Liver (tissue), 9 donors: ENCODE results near the gene TTC23L. TPM values are rescaled to one million over a fixed set of nuclear protein-coding genes. Genes with fewer than 3 reads are reported as not detected.

ENCODE experiments used
- DNase-seq: peaks from one replicate; pipeline ENCODE4 v3.0.0-alpha.2; 2017; ENCODE audit warnings: low spot score
- H3K27ac ChIP-seq, 2 donors: one replicate each; pipeline ENCODE4 v1.7.0; 2013; ENCODE audit warnings: inconsistent platforms in 2 of 2, low read length in 2 of 2, control low read depth in 1 of 2, low read depth in 1 of 2, mild to moderate bottlenecking in 1 of 2
- H3K27me3 ChIP-seq, 4 donors: one replicate each; pipeline versions ENCODE4 v1.6.1 to v1.7.0; 2013; ENCODE audit warnings: low read length in 3 of 4, inconsistent platforms in 1 of 4, mild to moderate bottlenecking in 1 of 4, moderate library complexity in 1 of 4; ENCODE audit not compliant: control insufficient read depth in 4 of 4, insufficient read depth in 4 of 4
- H3K36me3 ChIP-seq, 4 donors: one replicate each; pipeline versions ENCODE4 v1.6.1 to v1.7.0; 2013; ENCODE audit warnings: low read length in 3 of 4, mild to moderate bottlenecking in 3 of 4, low read depth in 1 of 4, moderate library complexity in 1 of 4; ENCODE audit not compliant: control insufficient read depth in 4 of 4, insufficient read depth in 3 of 4
- H3K4me1 ChIP-seq, 4 donors: one replicate each; pipeline versions ENCODE4 v1.6.1 to v1.7.0; 2013; ENCODE audit warnings: low read length in 3 of 4, mild to moderate bottlenecking in 3 of 4, moderate library complexity in 1 of 4; ENCODE audit not compliant: control insufficient read depth in 4 of 4, insufficient read depth in 4 of 4
- H3K4me3 ChIP-seq, 3 donors: one replicate each; pipeline versions ENCODE4 v1.6.1 to v1.7.0; 2013; ENCODE audit warnings: low read length in 3 of 3, control low read depth in 1 of 3, low read depth in 1 of 3, mild to moderate bottlenecking in 1 of 3
- H3K9ac ChIP-seq, 2 donors: one replicate each; pipeline ENCODE4 v1.7.0; 2013; ENCODE audit warnings: low read length in 2 of 2, mild to moderate bottlenecking in 2 of 2, moderate library complexity in 2 of 2, control low read depth in 1 of 2, low read depth in 1 of 2
- H3K9me3 ChIP-seq, 4 donors: one replicate each; pipeline versions ENCODE4 v1.6.1 to v1.7.0; 2013; ENCODE audit warnings: low read length in 3 of 4; ENCODE audit not compliant: control insufficient read depth in 4 of 4
- ATF3 ChIP-seq: IDR thresholded peaks from 2 replicates; pipeline ENCODE4 v1.6.1; 2016; ENCODE audit warnings: antibody characterized with exemption
- CTCF ChIP-seq: fragments of 150-350 bp; IDR thresholded peaks from 2 replicates; pipeline ENCODE4 v1.5.1; 2017; ENCODE audit warnings: improper control_type of control experiment, low read depth, low read length; ENCODE audit not compliant: missing input control
- FOXA1 ChIP-seq: IDR thresholded peaks from 2 replicates; pipeline ENCODE4 v1.6.1; 2016; ENCODE audit warnings: antibody characterized with exemption
- FOXA2 ChIP-seq: IDR thresholded peaks from 2 replicates; pipeline ENCODE4 v1.6.1; 2016; ENCODE audit warnings: antibody characterized with exemption
- GABPA ChIP-seq, 2 donors: IDR thresholded peaks in 1 of 2; conservative IDR thresholded peaks in 1 of 2; 2 replicates each; pipeline ENCODE4 v1.6.1; 2016; ENCODE audit warnings: antibody characterized with exemption in 2 of 2, mild to moderate bottlenecking in 1 of 2, moderate library complexity in 1 of 2
- HNF4A ChIP-seq, 2 donors: conservative IDR thresholded peaks; 2 replicates each; pipeline ENCODE4 v1.6.1; 2016; ENCODE audit warnings: antibody characterized with exemption in 2 of 2, mild to moderate bottlenecking in 2 of 2
- HNF4G ChIP-seq: IDR thresholded peaks from 2 replicates; pipeline ENCODE4 v1.6.1; 2016; ENCODE audit warnings: antibody characterized with exemption
- MAX ChIP-seq: IDR thresholded peaks from 2 replicates; pipeline ENCODE4 v1.6.1; 2016; ENCODE audit warnings: antibody characterized with exemption
- REST ChIP-seq: IDR thresholded peaks from 2 replicates; pipeline ENCODE4 v1.6.1; 2016; ENCODE audit warnings: antibody characterized with exemption, mild to moderate bottlenecking
- RXRA ChIP-seq, 2 donors: IDR thresholded peaks; 2 replicates each; pipeline ENCODE4 v1.6.1; 2017 to 2018; ENCODE audit warnings: antibody characterized with exemption in 2 of 2, mild to moderate bottlenecking in 1 of 2
- SP1 ChIP-seq: IDR thresholded peaks from 2 replicates; pipeline ENCODE4 v1.6.1; 2018; ENCODE audit warnings: antibody characterized with exemption, mild to moderate bottlenecking
- TAF1 ChIP-seq: conservative IDR thresholded peaks from 2 replicates; pipeline ENCODE4 v1.6.1; 2016; ENCODE audit warnings: antibody characterized with exemption, mild to moderate bottlenecking
- YY1 ChIP-seq: IDR thresholded peaks from 2 replicates; pipeline ENCODE4 v1.6.1; 2016; ENCODE audit warnings: antibody characterized with exemption, mild to moderate bottlenecking
- ZBTB33 ChIP-seq: IDR thresholded peaks from 2 replicates; pipeline ENCODE4 v1.6.1; 2016; ENCODE audit warnings: antibody characterized with exemption
- WGBS: extraction: QIAGEN DNeasy Blood & Tissue Kit; methylation state at CpG from one replicate; pipeline ENCODE4 v1.1.7; 2013; 5-methylcytosine and 5-hydroxymethylcytosine counted together
- polyA plus RNA-seq, 2 donors: library from polyadenylated mRNA; stranded (reverse) in 1 of 2; unstranded in 1 of 2; fragments of 200-250 nt in 1 of 2; fragments of >200 nt in 1 of 2; fragmentation: Nextera tagmentation in 1 of 2; extraction: Ambion mirVana in 1 of 2; gene quantifications; one replicate each; pipeline versions ENCODE4 v1.2.1 to v1.2.3, GENCODE V29; 2013 to 2015
- total RNA-seq, 2 donors: library from RNA; depleted of rRNA; stranded (reverse); fragments of >200 nt; gene quantifications; one replicate each; pipeline ENCODE4 v1.2.3, GENCODE V29; 2014
- donor health status: healthy.
- donor health status: healthy.
- donor health status: healthy.
- donor health status: healthy.
- donor health status: healthy.

TTC23L gene
- total and polyA plus RNA-seq, 4 donors = 0.03 to 0.19 (median 0.08) TPM; not detected in 1

GRCh38 chr5:34844106-34844505 is 5.1 kb downstream of the TTC23L start:
- Histone ChIP-seq H3K36me3 (no peaks in the 10 kb centered on the region), H3K9ac (no peak overlapping the region), H3K4me1 (peaks cover 0 to 4% (median 3%) of the 10 kb centered on the region in 4 donors), H3K27ac (no peak overlapping the region), H3K4me3 (no peak overlapping the region), H3K9me3 (no peaks in the 10 kb centered on the region), H3K27me3 (no peaks in the 10 kb centered on the region)
- DNase-seq = no peak
- 86% methylated on average over 3 of the region's 3 CpGs for WGBS
- no peak for TF ChIP-seq ZBTB33

- Histone ChIP-seq H3K9me3 (no peaks in the 10 kb centered on the region), H3K36me3 (no peaks in the 10 kb centered on the region), H3K27me3 (no peaks in the 10 kb centered on the region), H3K4me3 (no peak overlapping the region), H3K27ac (no peak overlapping the region), H3K4me1 (no peaks in the 10 kb centered on the region), H3K9ac (no peak overlapping the region)
- no peak for DNase-seq
- TF ChIP-seq HNF4G (no peak), RXRA (IDR thresholded peaks at IDR 0.05) (no peak), CTCF (no peak), FOXA1 (no peak), ATF3 (no peak), HNF4A (conservative IDR thresholded peaks at IDR 0.05) (no peak), SP1 (no peak), MAX (no peak)
- WGBS = 73% methylated on average over 4 of the region's 4 CpGs
Measured at GRCh38 chr5:34844999-34845398, 6.0 kb downstream of the TTC23L start.

GRCh38 chr5:34847056-34847455 is 8.1 kb downstream of the TTC23L start:
- Histone ChIP-seq H3K36me3 (no peaks in the 10 kb centered on the region), H3K27ac (no peak overlapping the region), H3K9me3 (no peaks in the 10 kb centered on the region), H3K9ac (no peak overlapping the region), H3K27me3 (no peaks in the 10 kb centered on the region), H3K4me3 (no peak overlapping the region), H3K4me1 (no peaks in the 10 kb centered on the region)
- DNase-seq = no peak
- TF ChIP-seq FOXA2 (no peak), MAX (no peak), REST (no peak), HNF4A (conservative IDR thresholded peaks at IDR 0.05) (no peak), GABPA (IDR thresholded peaks at IDR 0.05 in 1 of 2, conservative IDR thresholded peaks at IDR 0.05 in 1 of 2) (no peak), YY1 (no peak), CTCF (no peak), HNF4G (no peak), ZBTB33 (no peak), SP1 (no peak), TAF1 (no peak)
